ENCODE measurements around the gene BCL6B. TPM values are rescaled to one million over a fixed set of nuclear protein-coding genes. Genes with fewer than 3 reads are reported as not detected.

BCL6B gene
- total and polyA plus RNA-seq, 2 experiments from 2014 or later: 0.53 to 1.1 TPM

- no peak overlapping the region for H3K27ac ChIP-seq
- no peak for TF ChIP-seq EZH2phosphoT487 (IDR thresholded peaks at IDR 0.05; ENCODE audit: low read depth, severe bottlenecking, unreplicated experiment)
- TF ChIP-seq CTCF (IDR thresholded peaks at IDR 0.05; ENCODE audit: poor library complexity): no peak
- TF ChIP-seq EZH2 (IDR thresholded peaks at IDR 0.05; ENCODE audit: borderline replicate concordance): no peak
- 95% methylated on average over 8 of the region's 8 CpGs for WGBS (ENCODE audit: low lambda C conversion rate, missing lambda C conversion rate)
Measured at GRCh38 chr17:7029659-7030058, 6.8 kb downstream of the BCL6B start.

GRCh38 chr17:7034955-7035590 lies 12.2 kb downstream of the BCL6B start:
- no peak for DNase-seq (ENCODE audit: low spot score)
- H3K4me2 ChIP-seq: peak overlapping the region; percentile 89
- peak overlapping the region; percentile 54 for H2AFZ ChIP-seq
- H3K27me3 ChIP-seq: no peaks in the 10 kb centered on the region
- no peaks in the 10 kb centered on the region for H3K9me2 ChIP-seq (replicated peaks; ENCODE audit: insufficient read depth)
- no peaks in the 10 kb centered on the region for H3K9me3 ChIP-seq (ENCODE audit: low read depth)
- no peaks in the 10 kb centered on the region for H4K20me1 ChIP-seq (ENCODE audit: insufficient read depth, poor library complexity, severe bottlenecking)
- TF ChIP-seq CTCF (IDR thresholded peaks at IDR 0.05; ENCODE audit: poor library complexity) (no peak), EZH2phosphoT487 (IDR thresholded peaks at IDR 0.05; ENCODE audit: low read depth, severe bottlenecking, unreplicated experiment) (no peak), EZH2 (IDR thresholded peaks at IDR 0.05; ENCODE audit: borderline replicate concordance) (no peak)
- peak overlapping the region; percentile 39 for H3K4me3 ChIP-seq
- WGBS (ENCODE audit: low lambda C conversion rate, missing lambda C conversion rate): 22% methylated on average over 7 of the region's 7 CpGs
- H3K27ac ChIP-seq: peak overlapping the region; percentile 90
- no peaks in the 10 kb centered on the region for H3K36me3 ChIP-seq (replicated peaks; ENCODE audit: insufficient read depth, low read depth)
- H3K4me1 ChIP-seq (ENCODE audit: insufficient read depth): peaks cover 7% of the 10 kb centered on the region
- H3K79me2 ChIP-seq: peaks cover 9% of the 10 kb centered on the region

More at GRCh38 chr17:7029659-7030058, 6.8 kb downstream of the BCL6B start:
- Histone ChIP-seq H3K4me1 (ENCODE audit: insufficient read depth) (peaks cover 1% of the 10 kb centered on the region), H3K79me2 (no peaks in the 10 kb centered on the region), H3K36me3 (replicated peaks; ENCODE audit: insufficient read depth, low read depth) (no peaks in the 10 kb centered on the region), H3K9me3 (ENCODE audit: low read depth) (no peaks in the 10 kb centered on the region), H3K27me3 (no peaks in the 10 kb centered on the region), H4K20me1 (ENCODE audit: insufficient read depth, poor library complexity, severe bottlenecking) (no peaks in the 10 kb centered on the region), H3K4me2 (no peak overlapping the region), H3K4me3 (no peak overlapping the region), H2AFZ (no peak overlapping the region), H3K9me2 (replicated peaks; ENCODE audit: insufficient read depth) (no peaks in the 10 kb centered on the region)
- DNase-seq (ENCODE audit: low spot score): no peak

GRCh38 chr17:7035591-7036368 lies 12.9 kb downstream of the BCL6B start, which contains the start of gene SLC16A13:
TSS of gene SLC16A13 (plus strand) at chr17:7036015. CDS start at chr17:7036383, 368 bp downstream.
- Histone ChIP-seq H3K9me2 (replicated peaks; ENCODE audit: insufficient read depth) (no peaks in the 10 kb centered on the region), H3K4me2 (peak within 1 kb of the TSS; percentile 89), H3K4me1 (ENCODE audit: insufficient read depth) (peaks cover 7% of the 10 kb centered on the region), H3K27ac (peak within 1 kb of the TSS; percentile 90), H4K20me1 (ENCODE audit: insufficient read depth, poor library complexity, severe bottlenecking) (no peaks in the 10 kb centered on the region), H3K36me3 (replicated peaks; ENCODE audit: insufficient read depth, low read depth) (no peaks in the 10 kb centered on the region), H3K79me2 (peaks cover 9% of the 10 kb centered on the region), H2AFZ (peak within 1 kb of the TSS; percentile 59), H3K9me3 (ENCODE audit: low read depth) (no peaks in the 10 kb centered on the region), H3K4me3 (peak within 1 kb of the TSS; percentile 61), H3K27me3 (no peaks in the 10 kb centered on the region)
- TF ChIP-seq EZH2 (IDR thresholded peaks at IDR 0.05; ENCODE audit: borderline replicate concordance): no peak
- TF ChIP-seq CTCF (IDR thresholded peaks at IDR 0.05; ENCODE audit: poor library complexity): peak; percentile 10
- no peak for TF ChIP-seq EZH2phosphoT487 (IDR thresholded peaks at IDR 0.05; ENCODE audit: low read depth, severe bottlenecking, unreplicated experiment)
- 1% methylated on average over 46 of the region's 52 CpGs for WGBS (ENCODE audit: low lambda C conversion rate, missing lambda C conversion rate)
- peak; percentile 99 for DNase-seq (ENCODE audit: low spot score)

Data from hepatocyte (in vitro differentiated cells).